Neural progenitor cell (in vitro differentiated cells): ENCODE measurements around the gene SFPQ. TPM values are rescaled to one million over a fixed set of nuclear protein-coding genes. Genes with fewer than 3 reads are reported as not detected.
"Not testable (repeated sequence)": the region's sequence is repeated elsewhere in the genome, so short reads cannot be mapped to it uniquely, and the experiment has no call there.

Source experiments
- DNase-seq: peaks from one replicate; pipeline ENCODE4 v3.0.0-alpha.2; 2016; ENCODE audit warnings: low spot score
- H2AFZ ChIP-seq: fragments of 200-600 bp; sonication (generic); replicated peaks from 2 replicates; pipeline ENCODE4 v1.6.1; 2016; ENCODE audit warnings: antibody characterized with exemption
- H3F3A ChIP-seq: fragments of 200-600 bp; sonication (generic); 2 replicates; pipeline ENCODE4 v1.6.1; 2016; ENCODE audit warnings: antibody characterized with exemption, low read depth
- H3K27ac ChIP-seq: fragments of 200-600 bp; sonication (generic); 2 replicates; pipeline ENCODE4 v1.5.1; 2016; ENCODE audit warnings: mild to moderate bottlenecking
- H3K27me3 ChIP-seq: fragments of 200-600 bp; sonication (generic); 2 replicates; pipeline ENCODE4 v1.6.1; 2016; ENCODE audit warnings: mild to moderate bottlenecking, moderate library complexity
- H3K36me3 ChIP-seq: fragments of 200-600 bp; sonication (generic); 2 replicates; pipeline ENCODE4 v1.5.1; 2016
- H3K4me1 ChIP-seq: fragments of 200-600 bp; sonication (generic); 2 replicates; pipeline ENCODE4 v1.6.1; 2016; ENCODE audit warnings: mixed run types
- H3K4me2 ChIP-seq: fragments of 200-600 bp; sonication (generic); 2 replicates; pipeline ENCODE4 v1.6.1; 2016
- H3K4me3 ChIP-seq: fragments of 200-600 bp; sonication (generic); 2 replicates; pipeline ENCODE4 v1.5.1; 2016
- H3K79me2 ChIP-seq: fragments of 200-600 bp; sonication (generic); 2 replicates; pipeline ENCODE4 v1.6.1; 2016; ENCODE audit warnings: low read depth
- H3K9ac ChIP-seq: fragments of 200-600 bp; sonication (generic); 2 replicates; pipeline ENCODE4 v1.6.1; 2016
- H3K9me3 ChIP-seq: fragments of 200-600 bp; sonication (generic); 2 replicates; pipeline ENCODE4 v1.5.1; 2016; ENCODE audit warnings: low read depth
- H4K20me1 ChIP-seq: fragments of 200-600 bp; sonication (generic); 2 replicates; pipeline ENCODE4 v1.6.1; 2016; ENCODE audit warnings: low read depth
- H3K27ac Mint-ChIP-seq: 3 replicates; pipeline ENCODE4 v1.8.0; 2021; ENCODE audit warnings: mixed read lengths
- H3K27me3 Mint-ChIP-seq: 2 replicates; pipeline ENCODE4 v1.8.0; 2022; ENCODE audit warnings: low read depth, mild to moderate bottlenecking, inconsistent platforms, moderate library complexity, mixed read lengths; ENCODE audit not compliant: insufficient read depth
- H3K36me3 Mint-ChIP-seq: 3 replicates; pipeline ENCODE4 v1.8.0; 2021; ENCODE audit warnings: mixed read lengths
- H3K4me1 Mint-ChIP-seq: 3 replicates; pipeline ENCODE4 v1.8.0; 2021; ENCODE audit warnings: mixed read lengths
- H3K4me3 Mint-ChIP-seq: 3 replicates; pipeline ENCODE4 v1.8.0; 2021; ENCODE audit warnings: mild to moderate bottlenecking, moderate library complexity, mixed read lengths
- H3K9me3 Mint-ChIP-seq: 3 replicates; pipeline ENCODE4 v1.8.0; 2020; ENCODE audit warnings: mixed read lengths
- CTCF ChIP-seq: fragments of 200-600 bp; sonication (generic); IDR thresholded peaks from 2 replicates; pipeline ENCODE4 v1.5.1; 2017; ENCODE audit warnings: antibody characterized with exemption, mild to moderate bottlenecking
- EZH2 ChIP-seq: fragments of 200-600 bp; sonication (generic); IDR thresholded peaks from 2 replicates; pipeline ENCODE4 v1.6.1; 2017; ENCODE audit warnings: antibody characterized with exemption, mild to moderate bottlenecking, moderate library complexity
- small RNA-seq: library from RNA; depleted of rRNA; stranded (forward); fragments of <200 nt; gene quantifications from one replicate; pipeline ENCODE3, GENCODE V24; 2015
- total RNA-seq: library from RNA; depleted of rRNA; stranded (reverse); fragments of >200 nt; gene quantifications from 2 replicates; pipeline ENCODE4 v1.2.3, GENCODE V29; 2015; ENCODE audit warnings: low replicate concordance

SFPQ gene
- total RNA-seq, 1 donor from 2014 or later: 438 TPM

GRCh38 chr1:35142294-35142693 lies 50.7 kb downstream of the SFPQ start:
- H3K4me3 Mint-ChIP-seq: not testable (repeated sequence)

GRCh38 chr1:35137590-35137989 lies 55.4 kb downstream of the SFPQ start:
- not testable (repeated sequence) for H3K79me2 ChIP-seq, H3K4me3 ChIP-seq, H3K27me3 ChIP-seq, H3K9me3 Mint-ChIP-seq, H3K4me2 ChIP-seq, H4K20me1 ChIP-seq, H3K27ac Mint-ChIP-seq, H3K9ac ChIP-seq, H3K4me3 Mint-ChIP-seq, H3K27me3 Mint-ChIP-seq, H3K9me3 ChIP-seq, H3K4me1 Mint-ChIP-seq, H3K36me3 ChIP-seq, H3K4me1 ChIP-seq, H3K27ac ChIP-seq, H3F3A ChIP-seq, H3K36me3 Mint-ChIP-seq, DNase-seq, H2AFZ ChIP-seq

More at GRCh38 chr1:35142294-35142693, 50.7 kb downstream of the SFPQ start:
- H3K4me3 ChIP-seq, H2AFZ ChIP-seq, DNase-seq, H3K4me1 Mint-ChIP-seq, H3K9ac ChIP-seq, H3K36me3 ChIP-seq, H4K20me1 ChIP-seq, H3K27ac ChIP-seq, H3K4me2 ChIP-seq, H3K9me3 ChIP-seq, H3K27ac Mint-ChIP-seq, H3K27me3 Mint-ChIP-seq, H3K79me2 ChIP-seq, H3K9me3 Mint-ChIP-seq, H3K27me3 ChIP-seq, H3K36me3 Mint-ChIP-seq: not testable (repeated sequence)
- Histone ChIP-seq H3K4me1 (peaks cover 16% of the 10 kb centered on the region), H3F3A (peaks cover 12% of the 10 kb centered on the region)

GRCh38 chr1:35136780-35137179 lies 56.2 kb downstream of the SFPQ start:
- no peak overlapping the region for H3K27ac ChIP-seq
- H3K4me1 ChIP-seq: no peaks in the 10 kb centered on the region
- no peaks in the 10 kb centered on the region for H3K79me2 ChIP-seq
- no peak overlapping the region for H3K9ac ChIP-seq
- TF ChIP-seq EZH2: no peak
- no peak for TF ChIP-seq CTCF
- no peak overlapping the region for H3K4me3 ChIP-seq
- no peak overlapping the region for H3K4me3 Mint-ChIP-seq
- H3K27me3 Mint-ChIP-seq: peaks cover 2% of the 10 kb centered on the region
- no peak overlapping the region for H3K4me2 ChIP-seq
- no peaks in the 10 kb centered on the region for H3K36me3 Mint-ChIP-seq
- no peaks in the 10 kb centered on the region for H3K9me3 ChIP-seq
- no peaks in the 10 kb centered on the region for H3K36me3 ChIP-seq
- no peak overlapping the region for H3K27ac Mint-ChIP-seq
- no peak for DNase-seq
- peaks cover 9% of the 10 kb centered on the region for H3K4me1 Mint-ChIP-seq
- H3K9me3 Mint-ChIP-seq: peaks cover 2% of the 10 kb centered on the region
- H2AFZ ChIP-seq: no peak overlapping the region
- no peaks in the 10 kb centered on the region for H4K20me1 ChIP-seq
- H3K27me3 ChIP-seq: no peaks in the 10 kb centered on the region
- H3F3A ChIP-seq: no peaks in the 10 kb centered on the region

Small RNA genes lying within 50 kb of the gene (small RNA-seq; reads per million reads assigned to genes)
- gene RF00019: not detected

Other genes with a start within 250 kb of the SFPQ start
- 17.7 and 28.8 TPM in 2 replicates for gene TMEM35B, start 207.8 kb downstream of the SFPQ start, total RNA-seq
- gene ZMYM6, start 161.2 kb downstream of the SFPQ start, total RNA-seq: 11.5 and 18.4 TPM in 2 replicates
- 52.5 and 75.8 TPM in 2 replicates for gene ZMYM1, start 113.8 kb downstream of the SFPQ start, total RNA-seq
- 66.5 and 106 TPM in 2 replicates for gene ZMYM4, start 75.6 kb upstream of the SFPQ start, total RNA-seq